Activated naive CD8-positive, alpha-beta T cell treated with anti-CD3 and anti-CD28 coated beads, Interleukin-2, amount 10 ng/mL, durations not matched to agents 7 days and 5 days (primary cell): ENCODE data around the gene NUPR1. TPM values are rescaled to one million over a fixed set of nuclear protein-coding genes. Genes with fewer than 3 reads are reported as not detected.
"Not testable (repeated sequence)": the region's sequence is repeated elsewhere in the genome, so short reads cannot be mapped to it uniquely, and the experiment has no call there.

Source experiments
- ATAC-seq: fragments of 150-1000 bp; cut with Tn5 transposase; one replicate; pipeline ENCODE4 v1.10.0; 2021; ENCODE audit warnings: low read depth, moderate library complexity
- POLR2A ChIA-PET: fragments of 350-600 bp; sonication (Branson Sonifier 250); formaldehyde crosslinking; loops from one replicate; lab custom pipeline; 2021; ENCODE audit warnings: antibody characterized with exemption; lab: Charles Lee
- DNase-seq: peaks from one replicate; pipeline ENCODE4 v3.0.0; 2021
- H3K27ac Mint-ChIP-seq: one replicate; pipeline ENCODE4 v1.8.0; 2022; ENCODE audit warnings: mild to moderate bottlenecking, mixed read lengths
- H3K27me3 Mint-ChIP-seq: one replicate; pipeline ENCODE4 v1.8.0; 2022; ENCODE audit warnings: mild to moderate bottlenecking, moderate library complexity, mixed read lengths
- H3K36me3 Mint-ChIP-seq: one replicate; pipeline ENCODE4 v1.8.0; 2021; ENCODE audit warnings: mild to moderate bottlenecking, mixed read lengths
- H3K4me1 Mint-ChIP-seq: one replicate; pipeline ENCODE4 v1.8.0; 2021; ENCODE audit warnings: mixed read lengths
- H3K4me3 Mint-ChIP-seq: one replicate; pipeline ENCODE4 v1.8.0; 2022; ENCODE audit warnings: mild to moderate bottlenecking, moderate library complexity, mixed read lengths
- H3K9me3 Mint-ChIP-seq: one replicate; pipeline ENCODE4 v1.8.0; 2021; ENCODE audit warnings: mixed read lengths
- total RNA-seq, 2 experiments: library from RNA; stranded (reverse); gene quantifications; one replicate each; pipeline ENCODE4 v1.2.3, GENCODE V29; 2021

The NUPR1 gene
- total RNA-seq, 2 experiments from 2014 or later: 0.20 TPM; not detected in 1

GRCh38 chr16:28567292-28567691, 28.5 kb upstream of the NUPR1 start:
- H3K4me1 Mint-ChIP-seq: peaks cover 4% of the 10 kb centered on the region
- no peak overlapping the region for H3K27ac Mint-ChIP-seq
- peaks cover 12% of the 10 kb centered on the region for H3K9me3 Mint-ChIP-seq
- DNase-seq (no peak), ATAC-seq (no peak)
- no peaks in the 10 kb centered on the region for H3K27me3 Mint-ChIP-seq
- peaks cover 31% of the 10 kb centered on the region for H3K36me3 Mint-ChIP-seq
- H3K4me3 Mint-ChIP-seq: no peak overlapping the region
- POLR2A ChIA-PET: no interaction called here

- ATAC-seq, H3K27ac Mint-ChIP-seq, POLR2A ChIA-PET, H3K4me1 Mint-ChIP-seq, DNase-seq, H3K27me3 Mint-ChIP-seq, H3K4me3 Mint-ChIP-seq: not testable (repeated sequence)
- H3K36me3 Mint-ChIP-seq: peaks cover 31% of the 10 kb centered on the region
- H3K9me3 Mint-ChIP-seq: peaks cover 12% of the 10 kb centered on the region
Observed at GRCh38 chr16:28566233-28566925, 27.6 kb upstream of the NUPR1 start.

GRCh38 chr16:28563218-28563617, 24.4 kb upstream of the NUPR1 start:
- no peak for DNase-seq
- H3K4me1 Mint-ChIP-seq: peaks cover 11% of the 10 kb centered on the region
- no peaks in the 10 kb centered on the region for H3K27me3 Mint-ChIP-seq
- ATAC-seq: no peak
- no peak overlapping the region for H3K4me3 Mint-ChIP-seq
- peaks cover 47% of the 10 kb centered on the region for H3K36me3 Mint-ChIP-seq
- no peak overlapping the region for H3K27ac Mint-ChIP-seq
- POLR2A ChIA-PET: no interaction called here
- peaks cover 12% of the 10 kb centered on the region for H3K9me3 Mint-ChIP-seq

- Mint-ChIP-seq H3K4me1 (peaks cover 11% of the 10 kb centered on the region), H3K27ac (no peak overlapping the region), H3K4me3 (no peak overlapping the region), H3K36me3 (peaks cover 45% of the 10 kb centered on the region), H3K27me3 (no peaks in the 10 kb centered on the region), H3K9me3 (peaks cover 6% of the 10 kb centered on the region)
- DNase-seq: no peak
- POLR2A ChIA-PET: no interaction called here
- ATAC-seq: no peak
Observed at GRCh38 chr16:28562199-28562598, 23.4 kb upstream of the NUPR1 start.

DNA sequence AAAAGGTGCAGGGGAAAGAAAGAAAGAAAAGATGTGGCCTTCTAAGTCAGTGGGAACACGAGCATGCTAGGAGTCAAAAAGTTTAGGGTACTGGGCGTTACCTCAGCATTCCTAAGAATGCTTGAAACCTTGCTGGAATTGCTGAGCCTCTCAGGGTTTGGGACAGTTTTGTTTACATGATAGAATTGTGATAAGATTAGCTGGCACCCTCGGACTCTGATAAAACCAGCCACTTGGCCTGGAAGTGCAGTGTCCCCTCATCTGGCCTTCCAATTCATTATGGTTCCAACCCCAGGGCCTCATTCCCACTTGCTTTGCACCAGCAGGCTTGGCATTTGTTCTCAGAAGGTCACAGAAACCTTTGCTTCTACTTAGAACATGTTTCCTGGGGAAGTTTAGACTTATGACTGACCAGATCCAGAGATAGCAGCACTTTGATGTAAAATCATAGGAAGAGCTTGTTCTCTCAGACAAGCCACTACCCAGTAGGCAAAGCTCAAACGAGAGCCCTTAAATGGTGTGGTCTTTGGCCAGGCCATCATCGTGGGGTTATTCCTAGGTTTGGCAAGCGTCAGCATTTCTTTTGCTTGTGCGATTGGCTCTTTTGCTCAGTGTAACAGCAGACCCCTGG, 22.9 kb upstream of the NUPR1 start:
- no peaks in the 10 kb centered on the region for H3K27me3 Mint-ChIP-seq
- H3K27ac Mint-ChIP-seq: no peak overlapping the region
- H3K4me3 Mint-ChIP-seq: no peak overlapping the region
- peaks cover 43% of the 10 kb centered on the region for H3K36me3 Mint-ChIP-seq
- DNase-seq: no peak
- no peak for ATAC-seq
- POLR2A ChIA-PET: no interaction called here
- peaks cover 5% of the 10 kb centered on the region for H3K9me3 Mint-ChIP-seq
- H3K4me1 Mint-ChIP-seq: peaks cover 11% of the 10 kb centered on the region

GRCh38 chr16:28558456-28558855, 19.7 kb upstream of the NUPR1 start:
- DNase-seq: no peak
- H3K4me1 Mint-ChIP-seq: peaks cover 21% of the 10 kb centered on the region
- H3K27ac Mint-ChIP-seq: no peak overlapping the region
- no peak overlapping the region for H3K4me3 Mint-ChIP-seq
- no peaks in the 10 kb centered on the region for H3K27me3 Mint-ChIP-seq
- peaks cover 26% of the 10 kb centered on the region for H3K36me3 Mint-ChIP-seq
- no peaks in the 10 kb centered on the region for H3K9me3 Mint-ChIP-seq
- POLR2A ChIA-PET: no interaction called here
- no peak for ATAC-seq

DNA sequence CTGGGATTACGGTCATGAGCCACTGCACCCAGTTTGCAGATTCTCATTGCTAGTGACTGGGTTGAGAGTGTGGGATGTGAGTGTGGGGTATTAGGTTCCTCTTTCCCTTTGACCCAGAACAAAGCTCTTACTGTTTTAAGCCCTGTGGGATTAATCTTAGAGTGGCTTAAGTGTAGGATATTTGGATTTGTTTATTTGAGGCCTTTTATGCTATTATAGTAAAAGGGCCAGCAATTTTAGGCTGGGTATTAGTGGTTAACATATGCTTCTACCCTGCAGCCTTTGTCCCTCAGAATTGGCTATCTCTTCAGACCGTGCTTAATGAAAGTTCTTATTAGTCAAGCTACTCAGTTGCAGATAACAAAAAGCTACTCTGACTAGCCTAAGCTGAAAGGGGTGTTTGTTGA, 18.1 kb upstream of the NUPR1 start:
- POLR2A ChIA-PET: no interaction called here

GRCh38 chr16:28555561-28555960, 16.8 kb upstream of the NUPR1 start:
- ATAC-seq: no peak
- Mint-ChIP-seq H3K9me3 (no peaks in the 10 kb centered on the region), H3K27ac (no peak overlapping the region), H3K4me1 (peaks cover 19% of the 10 kb centered on the region), H3K4me3 (no peak overlapping the region), H3K27me3 (no peaks in the 10 kb centered on the region), H3K36me3 (peaks cover 23% of the 10 kb centered on the region)
- no peak for DNase-seq
- POLR2A ChIA-PET: interaction anchor here (1.7 kb wide), 1 partner anchor 68 kb away, joined by 6 read pairs; no protein-coding TSS in a partner anchor

More for the DNA sequence above, 18.1 kb upstream of the NUPR1 start:
- DNase-seq (no peak), ATAC-seq (no peak)
- no peak overlapping the region for H3K27ac Mint-ChIP-seq
- peaks cover 23% of the 10 kb centered on the region for H3K36me3 Mint-ChIP-seq
- no peaks in the 10 kb centered on the region for H3K9me3 Mint-ChIP-seq
- no peaks in the 10 kb centered on the region for H3K27me3 Mint-ChIP-seq
- H3K4me1 Mint-ChIP-seq: peaks cover 20% of the 10 kb centered on the region
- H3K4me3 Mint-ChIP-seq: no peak overlapping the region

DNA sequence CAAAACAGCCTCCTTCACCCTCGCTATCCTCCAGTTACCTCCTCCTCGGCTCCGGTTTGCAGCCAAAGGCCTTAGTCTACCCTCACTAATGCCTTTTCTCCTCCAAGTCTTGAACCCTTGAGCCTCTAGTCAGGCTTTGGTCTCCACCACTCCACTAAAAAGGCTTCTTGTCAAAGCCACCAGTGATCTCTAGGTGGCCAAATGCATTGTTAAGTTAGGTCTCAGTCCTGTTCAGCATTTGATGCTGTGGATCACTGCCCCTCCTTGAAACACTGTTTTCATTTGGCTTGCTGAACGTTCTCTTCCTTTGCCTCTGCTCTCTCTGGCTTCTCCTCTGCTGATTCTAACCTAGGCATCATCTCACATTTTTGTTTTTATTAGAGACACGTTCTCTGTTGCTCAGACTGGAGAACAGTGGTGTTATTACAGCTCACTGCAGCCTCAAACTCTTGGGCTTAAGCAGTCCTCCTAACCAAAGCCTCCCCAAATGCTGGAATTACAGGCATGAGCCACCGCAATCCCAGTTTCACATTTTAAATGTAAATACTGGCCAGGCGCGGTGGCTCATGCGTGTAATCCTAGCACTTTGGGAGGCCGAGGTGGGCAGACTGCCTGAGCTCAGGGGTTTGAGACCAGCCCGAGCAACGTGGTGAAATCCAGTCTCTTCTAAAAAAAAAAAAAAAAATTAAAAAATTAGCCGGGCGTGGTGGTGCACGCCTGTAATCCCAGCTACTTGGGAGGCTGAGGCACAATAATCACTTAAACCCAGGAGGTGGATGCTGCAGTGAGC, 16.1 kb upstream of the NUPR1 start:
- DNase-seq (no peak), ATAC-seq (no peak)
- Mint-ChIP-seq H3K27me3 (no peaks in the 10 kb centered on the region), H3K27ac (peak overlapping the region; percentile 85), H3K4me1 (peaks cover 17% of the 10 kb centered on the region), H3K9me3 (no peaks in the 10 kb centered on the region), H3K36me3 (peaks cover 22% of the 10 kb centered on the region), H3K4me3 (peak overlapping the region; percentile 88)
- POLR2A ChIA-PET: interaction anchor here (1.3 to 1.7 kb wide), 4 partner anchors 61 to 268 kb away, joined by 3 to 10 read pairs (median 6); partner anchors contain the start of genes APOBR and ATXN2L

DNA sequence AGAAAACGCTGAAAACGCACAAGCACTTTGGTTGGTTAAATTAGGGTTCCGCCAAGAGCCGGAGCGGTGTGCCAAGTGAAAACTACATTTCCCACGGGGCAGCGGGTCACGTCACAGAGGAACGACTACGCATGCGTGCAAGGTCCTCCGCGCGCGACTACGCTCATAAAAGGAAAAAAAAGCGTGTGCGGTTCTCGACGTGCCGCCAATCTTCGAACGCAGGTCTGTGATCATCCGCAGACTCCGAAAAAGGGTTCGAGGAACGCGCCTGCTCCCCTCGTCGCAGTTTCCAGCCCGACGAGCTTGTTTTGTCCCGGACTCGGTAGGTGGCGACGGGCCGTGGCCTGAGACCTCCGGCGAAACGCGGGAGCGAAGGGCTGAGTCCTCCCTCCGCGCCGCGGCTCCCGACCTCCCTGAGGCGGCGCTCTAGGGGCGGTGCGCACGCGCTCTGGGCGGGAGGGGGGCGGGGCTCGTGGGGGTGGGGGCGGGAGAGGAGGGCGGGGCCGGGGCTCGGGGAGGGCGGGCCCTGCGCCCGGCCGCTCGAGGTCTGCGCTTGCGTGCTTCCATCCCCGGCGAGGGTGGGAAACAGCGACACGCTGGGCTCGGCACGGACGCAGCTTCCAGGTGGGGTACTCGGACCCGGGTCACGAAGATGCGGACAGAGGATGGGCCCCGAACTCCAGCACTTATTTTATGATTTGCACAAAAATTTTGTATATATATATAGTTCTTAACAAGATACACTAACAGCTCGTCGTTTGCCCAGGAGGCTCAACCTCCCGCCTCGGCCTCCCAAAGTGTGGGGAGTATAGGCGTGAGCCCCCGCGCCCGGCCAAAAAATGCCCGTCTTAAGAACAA, 15.2 kb upstream of the NUPR1 start, which contains the start of gene SGF29:
Gene SGF29 (plus strand): TSS at position 145 of the 858 bp plus-strand sequence. CDS start 27,150 bp downstream, outside the sequence.
- no peaks in the 10 kb centered on the region for H3K27me3 Mint-ChIP-seq
- H3K4me1 Mint-ChIP-seq: peaks cover 20% of the 10 kb centered on the region
- peak within 1 kb of the TSS; percentile 88 for H3K4me3 Mint-ChIP-seq
- no peaks in the 10 kb centered on the region for H3K9me3 Mint-ChIP-seq
- peak; percentile 89 for ATAC-seq
- peak; percentile 91 for DNase-seq
- peak within 1 kb of the TSS; percentile 94 for H3K27ac Mint-ChIP-seq
- POLR2A ChIA-PET: interaction anchor here (1.3 to 1.7 kb wide), 4 partner anchors 60 to 269 kb away, joined by 3 to 10 read pairs (median 6); partner anchors contain the start of genes APOBR and ATXN2L
- peaks cover 14% of the 10 kb centered on the region for H3K36me3 Mint-ChIP-seq

DNA sequence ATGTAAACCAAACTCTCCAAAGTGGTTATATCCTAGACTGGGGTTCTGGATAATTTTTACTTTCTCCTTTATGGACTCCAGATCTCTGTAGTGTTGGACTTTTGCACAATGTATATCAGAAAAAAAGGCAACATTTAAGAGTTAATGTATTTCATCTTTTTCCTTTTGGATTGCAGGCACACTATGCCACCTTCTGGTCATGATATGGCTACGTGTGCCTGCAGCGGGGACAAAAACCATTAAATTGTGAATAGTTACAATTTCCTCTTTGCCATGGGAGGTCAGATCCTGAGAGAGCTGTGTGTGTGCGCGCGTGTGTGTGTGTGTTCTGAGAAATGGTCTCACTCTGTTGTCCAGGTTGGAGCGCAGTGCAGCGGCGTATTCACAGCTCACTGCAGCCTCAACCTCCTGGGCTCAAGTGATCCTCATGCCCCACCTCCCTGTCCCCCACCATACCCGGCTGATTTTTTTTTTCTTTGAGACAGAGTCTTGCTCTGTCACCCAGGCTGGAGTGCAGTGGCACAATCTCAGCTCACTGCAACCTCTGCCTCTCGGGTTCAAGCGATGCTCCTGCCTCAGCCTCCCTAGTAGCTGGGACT, 10.6 kb upstream of the NUPR1 start:
- no peak for ATAC-seq
- no peaks in the 10 kb centered on the region for H3K36me3 Mint-ChIP-seq
- no peaks in the 10 kb centered on the region for H3K9me3 Mint-ChIP-seq
- POLR2A ChIA-PET: interaction anchor here (1.3 kb wide), 2 partner anchors 59 to 274 kb away, joined by 3 to 4 read pairs; partner anchors contain the start of gene ATXN2L
- peaks cover 1% of the 10 kb centered on the region for H3K27me3 Mint-ChIP-seq
- peaks cover 9% of the 10 kb centered on the region for H3K4me1 Mint-ChIP-seq
- H3K4me3 Mint-ChIP-seq: no peak overlapping the region
- H3K27ac Mint-ChIP-seq: peak overlapping the region; percentile 61
- DNase-seq: peak; percentile 37

GRCh38 chr16:28548306-28548802, 9.6 kb upstream of the NUPR1 start:
- Mint-ChIP-seq H3K4me1 (peaks cover 7% of the 10 kb centered on the region), H3K27ac (no peak overlapping the region), H3K4me3 (no peak overlapping the region), H3K36me3 (no peaks in the 10 kb centered on the region), H3K27me3 (peaks cover 1% of the 10 kb centered on the region), H3K9me3 (no peaks in the 10 kb centered on the region)
- no peak for ATAC-seq
- POLR2A ChIA-PET: interaction anchor here (1.3 kb wide), 1 partner anchor 58 kb away, joined by 4 read pairs; no protein-coding TSS in a partner anchor
- DNase-seq: no peak
